ENCODE measurements around the gene ARIH2.

DNA sequence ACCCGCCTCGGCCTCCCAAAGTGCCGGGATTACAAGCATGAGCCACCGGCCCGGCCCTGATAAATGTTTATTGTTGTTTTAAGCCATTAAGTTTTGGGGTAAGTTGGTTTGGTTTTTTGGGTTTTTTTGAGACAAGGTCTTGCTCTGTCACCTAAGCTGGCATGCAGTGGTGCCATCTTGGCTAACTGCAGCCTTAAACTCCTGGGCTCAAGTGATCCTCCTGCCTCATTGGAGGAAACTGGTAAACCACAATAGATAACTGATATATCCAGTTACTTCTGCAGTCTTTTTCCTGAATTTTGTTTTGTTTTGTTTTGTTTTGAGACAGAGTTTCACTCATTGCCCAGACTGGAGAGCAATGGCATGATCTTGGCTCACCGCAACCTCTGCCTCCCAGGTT lies 24.1 kb upstream of the ARIH2 start:
- TF ChIP-seq, protein P1, sequence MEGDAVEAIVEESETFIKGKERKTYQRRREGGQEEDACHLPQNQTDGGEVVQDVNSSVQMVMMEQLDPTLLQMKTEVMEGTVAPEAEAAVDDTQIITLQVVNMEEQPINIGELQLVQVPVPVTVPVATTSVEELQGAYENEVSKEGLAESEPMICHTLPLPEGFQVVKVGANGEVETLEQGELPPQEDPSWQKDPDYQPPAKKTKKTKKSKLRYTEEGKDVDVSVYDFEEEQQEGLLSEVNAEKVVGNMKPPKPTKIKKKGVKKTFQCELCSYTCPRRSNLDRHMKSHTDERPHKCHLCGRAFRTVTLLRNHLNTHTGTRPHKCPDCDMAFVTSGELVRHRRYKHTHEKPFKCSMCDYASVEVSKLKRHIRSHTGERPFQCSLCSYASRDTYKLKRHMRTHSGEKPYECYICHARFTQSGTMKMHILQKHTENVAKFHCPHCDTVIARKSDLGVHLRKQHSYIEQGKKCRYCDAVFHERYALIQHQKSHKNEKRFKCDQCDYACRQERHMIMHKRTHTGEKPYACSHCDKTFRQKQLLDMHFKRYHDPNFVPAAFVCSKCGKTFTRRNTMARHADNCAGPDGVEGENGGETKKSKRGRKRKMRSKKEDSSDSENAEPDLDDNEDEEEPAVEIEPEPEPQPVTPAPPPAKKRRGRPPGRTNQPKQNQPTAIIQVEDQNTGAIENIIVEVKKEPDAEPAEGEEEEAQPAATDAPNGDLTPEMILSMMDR (IDR thresholded peaks at IDR 0.05), result no peak
- TF ChIP-seq POLR2AphosphoS5 (IDR thresholded peaks at IDR 0.05; ENCODE audit: low read depth, low read length), result no peak
